Measurements from ENCODE around the gene MIF. TPM values are rescaled to one million over a fixed set of nuclear protein-coding genes. Genes with fewer than 3 reads are reported as not detected.

Gene MIF
- total RNA-seq, 4 donors from 2014 or later, result 160 to 481 (median 281) TPM

DNA sequence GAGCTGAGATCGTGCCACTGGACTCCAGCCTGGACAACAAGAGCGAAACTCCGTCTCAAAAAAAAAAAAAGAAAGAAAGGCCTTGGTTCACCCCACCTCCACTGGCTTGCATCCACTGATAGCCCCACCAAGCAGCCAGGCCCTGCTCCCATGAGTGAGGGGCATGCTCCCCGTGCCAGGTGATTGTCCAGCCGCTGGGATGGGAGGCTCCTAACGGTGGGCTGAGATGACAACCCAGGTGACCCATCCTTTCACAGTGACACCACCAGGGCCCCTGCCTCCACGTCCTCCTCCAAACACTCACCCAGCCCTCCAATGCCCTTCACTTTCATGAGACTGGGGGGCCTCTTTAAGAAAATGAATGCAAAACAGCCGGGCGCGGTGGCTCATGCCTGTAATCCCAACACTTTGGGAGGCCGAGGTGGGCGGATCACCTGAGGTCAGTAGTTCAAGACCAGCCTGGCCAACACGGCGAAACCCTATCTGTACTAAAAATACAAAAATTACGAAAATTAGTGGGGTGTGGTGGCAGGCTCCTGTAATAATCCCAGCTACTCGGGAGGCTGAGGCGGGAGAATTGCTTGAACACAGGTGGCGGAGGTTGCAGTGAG lies 46.8 kb upstream of the MIF start:
- Histone ChIP-seq H3K4me1 (peaks cover 0 to 56% (median 10%) of the 10 kb centered on the region in 4 donors), H3K27ac (no peak overlapping the region), H3K4me3 (no peak overlapping the region), H3K27me3 (no peaks in the 10 kb centered on the region), H3K36me3 (no peaks in the 10 kb centered on the region), H3K9me3 (no peaks in the 10 kb centered on the region)
- no peak for DNase-seq (ENCODE audit: low spot score in 2 of 2)
- no peak for TF ChIP-seq EP300 (IDR thresholded peaks at IDR 0.05)
- TF ChIP-seq, protein P1, sequence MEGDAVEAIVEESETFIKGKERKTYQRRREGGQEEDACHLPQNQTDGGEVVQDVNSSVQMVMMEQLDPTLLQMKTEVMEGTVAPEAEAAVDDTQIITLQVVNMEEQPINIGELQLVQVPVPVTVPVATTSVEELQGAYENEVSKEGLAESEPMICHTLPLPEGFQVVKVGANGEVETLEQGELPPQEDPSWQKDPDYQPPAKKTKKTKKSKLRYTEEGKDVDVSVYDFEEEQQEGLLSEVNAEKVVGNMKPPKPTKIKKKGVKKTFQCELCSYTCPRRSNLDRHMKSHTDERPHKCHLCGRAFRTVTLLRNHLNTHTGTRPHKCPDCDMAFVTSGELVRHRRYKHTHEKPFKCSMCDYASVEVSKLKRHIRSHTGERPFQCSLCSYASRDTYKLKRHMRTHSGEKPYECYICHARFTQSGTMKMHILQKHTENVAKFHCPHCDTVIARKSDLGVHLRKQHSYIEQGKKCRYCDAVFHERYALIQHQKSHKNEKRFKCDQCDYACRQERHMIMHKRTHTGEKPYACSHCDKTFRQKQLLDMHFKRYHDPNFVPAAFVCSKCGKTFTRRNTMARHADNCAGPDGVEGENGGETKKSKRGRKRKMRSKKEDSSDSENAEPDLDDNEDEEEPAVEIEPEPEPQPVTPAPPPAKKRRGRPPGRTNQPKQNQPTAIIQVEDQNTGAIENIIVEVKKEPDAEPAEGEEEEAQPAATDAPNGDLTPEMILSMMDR (IDR thresholded peaks at IDR 0.05), result no peak
- no peak for TF ChIP-seq POLR2A (IDR thresholded peaks at IDR 0.05)
- WGBS, 2 donors, result 85 to 87% methylated on average over 17 to 18 of the region's 18 CpGs

DNA sequence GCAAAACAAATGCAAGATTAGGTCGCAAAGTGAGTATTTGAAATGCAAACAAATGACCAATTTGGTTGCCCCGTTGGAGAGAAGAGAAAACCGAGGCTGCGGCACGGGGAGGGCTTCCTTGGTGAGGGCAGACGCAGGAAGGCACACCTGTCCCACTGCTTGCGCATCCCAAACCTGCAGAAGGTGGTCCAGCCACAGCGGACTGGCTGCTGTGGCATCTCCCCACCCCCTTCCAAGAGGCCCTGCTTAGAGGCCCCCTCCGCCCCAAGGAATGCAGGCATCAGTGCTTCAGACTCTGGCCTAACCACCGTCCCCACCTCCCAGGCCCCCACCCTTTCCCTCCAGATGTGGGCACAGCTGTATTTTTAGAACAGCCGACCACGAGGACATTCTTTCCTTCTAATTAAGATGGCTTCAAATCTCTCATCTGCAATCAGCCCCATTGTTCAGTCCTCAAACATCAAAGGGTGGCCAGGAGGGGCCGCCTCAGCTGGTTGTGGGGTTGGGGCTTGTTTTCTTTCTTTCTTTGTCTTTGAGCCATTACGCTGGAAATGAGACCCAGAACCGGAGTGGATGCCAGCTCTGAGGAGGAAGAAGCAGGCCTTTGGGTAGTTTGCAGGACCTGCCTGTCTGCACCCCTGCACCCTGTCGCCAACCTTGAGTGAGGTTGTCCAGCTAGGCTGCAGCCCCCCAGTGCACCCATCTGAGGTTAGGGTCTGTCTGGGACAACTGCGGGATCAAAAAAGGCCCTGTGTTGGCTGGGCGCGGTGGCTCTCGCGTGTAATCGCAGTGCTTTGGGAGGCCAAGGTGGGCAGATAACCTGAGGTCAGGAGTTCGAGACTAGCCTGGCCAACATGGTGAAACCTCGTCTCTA lies 46.0 kb upstream of the MIF start:
- H3K4me3 ChIP-seq, result no peak overlapping the region
- WGBS, 2 donors, result 74 to 80% methylated on average over 24 of the region's 24 CpGs
- H3K27ac ChIP-seq, result no peak overlapping the region
- TF ChIP-seq POLR2A (IDR thresholded peaks at IDR 0.05) (no peak), EP300 (IDR thresholded peaks at IDR 0.05) (no peak)
- TF ChIP-seq, protein P1 (IDR thresholded peaks at IDR 0.05), result no peak
- H3K9me3 ChIP-seq, result no peaks in the 10 kb centered on the region
- H3K36me3 ChIP-seq, result no peaks in the 10 kb centered on the region
- no peak for DNase-seq (ENCODE audit: low spot score in 2 of 2)
- no peaks in the 10 kb centered on the region for H3K27me3 ChIP-seq
- peaks cover 0 to 56% (median 10%) of the 10 kb centered on the region in 4 donors for H3K4me1 ChIP-seq

DNA sequence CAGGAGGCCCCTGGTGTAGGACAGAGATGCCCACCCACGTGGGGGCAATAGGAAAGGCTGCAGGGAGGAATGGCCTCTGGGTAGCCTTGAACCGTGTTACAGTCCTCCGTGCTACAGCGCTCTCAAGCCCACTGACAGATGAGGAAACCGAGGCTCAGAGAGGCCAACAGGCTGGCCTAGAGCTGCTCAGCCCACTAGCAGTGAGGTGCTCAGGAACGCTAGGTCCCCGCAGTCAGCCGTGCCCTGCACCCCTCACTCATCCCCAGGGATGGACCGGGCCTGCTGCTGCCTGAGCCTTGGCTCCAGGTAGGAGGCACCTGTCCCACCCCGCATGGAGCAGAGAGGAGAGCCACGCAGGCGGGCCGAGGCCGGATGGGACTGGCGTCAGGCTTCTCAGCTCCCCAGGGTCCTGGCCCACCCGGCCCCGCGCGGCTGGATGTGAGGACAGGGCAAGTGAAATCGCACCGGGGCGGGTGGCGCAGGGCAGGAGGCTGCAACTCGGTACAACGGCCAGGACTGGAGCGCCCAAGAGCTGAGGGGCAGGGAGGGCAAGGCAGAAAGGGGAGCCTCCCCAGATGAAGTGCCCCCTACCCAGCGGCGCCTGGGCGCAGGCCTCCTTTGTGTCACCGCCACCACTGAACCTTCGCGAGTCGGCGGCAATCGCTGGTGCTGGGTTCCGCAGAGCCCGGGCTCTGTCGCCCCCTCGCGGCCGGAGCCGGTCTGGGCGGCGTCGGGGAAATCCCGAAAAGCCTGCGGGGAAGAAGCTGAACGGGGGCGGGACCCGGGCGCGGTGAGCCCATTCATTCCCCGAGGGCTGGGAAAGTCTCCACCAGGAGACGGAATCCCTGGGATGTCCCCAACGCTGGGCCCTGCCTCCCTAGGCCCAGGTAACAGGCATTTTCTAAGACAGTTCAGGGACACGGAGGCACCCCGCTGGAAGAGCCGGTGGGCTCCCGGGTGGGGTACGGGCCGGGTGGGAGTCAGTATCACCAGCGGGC lies 44.9 kb upstream of the MIF start:
- Histone ChIP-seq H3K4me1 (peaks cover 0 to 52% (median 10%) of the 10 kb centered on the region in 4 donors), H3K4me3 (peak overlapping the region in 1 of 4 donors; percentile 8), H3K36me3 (no peaks in the 10 kb centered on the region), H3K27ac (no peak overlapping the region), H3K9me3 (no peaks in the 10 kb centered on the region), H3K27me3 (no peaks in the 10 kb centered on the region)
- DNase-seq (ENCODE audit: low spot score in 2 of 2), result peak; percentile 73 to 75
- TF ChIP-seq POLR2A (IDR thresholded peaks at IDR 0.05) (no peak), EP300 (IDR thresholded peaks at IDR 0.05) (peak; percentile 16 to 33)
- TF ChIP-seq, protein P1 (IDR thresholded peaks at IDR 0.05), result peak; percentile 96 to 99 (median 98)
- WGBS, 2 donors, result 25 to 47% methylated on average over 29 to 59 of the region's 62 CpGs

DNA sequence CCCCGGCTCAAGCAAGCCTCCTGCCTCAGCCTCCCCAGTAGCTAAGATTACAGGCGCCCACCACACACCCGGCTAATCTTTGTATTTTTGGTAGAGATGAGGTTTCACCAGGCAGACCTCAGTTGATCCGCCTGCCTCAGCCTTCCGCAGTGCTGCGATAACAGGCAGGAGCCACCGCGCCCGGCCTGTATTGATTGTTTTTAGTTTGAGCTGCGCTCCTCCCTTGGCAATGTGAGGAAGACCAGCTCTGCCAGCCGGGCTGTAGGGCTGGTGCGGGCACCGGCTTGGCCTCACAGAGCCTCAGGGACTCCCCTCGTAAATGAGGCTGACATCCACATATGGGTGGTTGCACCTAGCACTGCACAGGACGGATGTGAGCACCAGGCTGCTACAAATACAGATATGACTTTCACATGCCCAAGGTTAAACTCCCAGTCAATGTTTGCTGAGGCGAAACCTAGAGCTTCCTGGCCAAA lies 44.0 kb upstream of the MIF start:
- no peak overlapping the region for H3K27ac ChIP-seq
- H3K4me3 ChIP-seq, result no peak overlapping the region
- TF ChIP-seq EP300 (IDR thresholded peaks at IDR 0.05) (no peak), POLR2A (IDR thresholded peaks at IDR 0.05) (no peak)
- TF ChIP-seq, protein P1 (IDR thresholded peaks at IDR 0.05), result no peak
- no peaks in the 10 kb centered on the region for H3K27me3 ChIP-seq
- no peaks in the 10 kb centered on the region for H3K9me3 ChIP-seq
- 87% methylated on average over 16 of the region's 16 CpGs for WGBS, 2 donors
- H3K4me1 ChIP-seq, result peaks cover 0 to 46% (median 10%) of the 10 kb centered on the region in 4 donors
- H3K36me3 ChIP-seq, result no peaks in the 10 kb centered on the region
- DNase-seq (ENCODE audit: low spot score in 2 of 2), result no peak
